SK-N-SH (cell line): ENCODE results near the gene JOSD2.

Experiments
- CTCF ChIP-seq: fragments of 200-600 bp; sonication (generic); IDR thresholded peaks from 2 replicates; pipeline ENCODE4 v1.6.1; 2017; ENCODE audit warnings: antibody characterized with exemption, mild to moderate bottlenecking, moderate library complexity
- EZH2phosphoT487 ChIP-seq: fragments of 200-600 bp; sonication (generic); IDR thresholded peaks from 2 replicates; pipeline ENCODE4 v1.6.1; 2017; ENCODE audit warnings: low read depth, mixed run types, mild to moderate bottlenecking, antibody characterized with exemption, moderate library complexity, borderline replicate concordance
- JUND ChIP-seq: IDR thresholded peaks from 2 replicates; pipeline ENCODE4 v1.4.0; 2012
- MEF2A ChIP-seq: IDR thresholded peaks from 2 replicates; pipeline ENCODE4 v1.4.0; 2012; ENCODE audit warnings: low read depth, borderline replicate concordance
- NFIC ChIP-seq: IDR thresholded peaks from 2 replicates; pipeline ENCODE4 v1.4.0; 2012; ENCODE audit warnings: borderline replicate concordance
- RAD21 ChIP-seq: IDR thresholded peaks from 2 replicates; pipeline ENCODE4 v1.6.1; 2012; ENCODE audit warnings: mild to moderate bottlenecking, low read length
- REST ChIP-seq: IDR thresholded peaks from 2 replicates; pipeline ENCODE4 v1.6.1; 2012; ENCODE audit warnings: mild to moderate bottlenecking, low read depth, low read length, moderate library complexity
- SMC3 ChIP-seq: IDR thresholded peaks from 2 replicates; pipeline ENCODE4 v1.6.1; 2012; ENCODE audit warnings: low read depth, low read length, improper control_type of control experiment
- TAF1 ChIP-seq: IDR thresholded peaks from 2 replicates; pipeline ENCODE4 v1.6.1; 2012; ENCODE audit warnings: low read depth, mild to moderate bottlenecking, low read length, moderate library complexity, borderline replicate concordance

GRCh38 chr19:50482271-50482855 is 28.6 kb downstream of the JOSD2 start:
- no peak for TF ChIP-seq CTCF
- TF ChIP-seq RAD21: no peak
- TF ChIP-seq EZH2phosphoT487: no peak
- TF ChIP-seq TAF1: no peak
- TF ChIP-seq NFIC: no peak
- TF ChIP-seq REST: no peak
- TF ChIP-seq MEF2A: no peak
- TF ChIP-seq SMC3: no peak
- TF ChIP-seq JUND: no peak
